AG04450 (cell line): ENCODE measurements around the gene ZSCAN30. TPM values are rescaled to one million over a fixed set of nuclear protein-coding genes. Genes with fewer than 3 reads are reported as not detected.

ENCODE experiments used
- CTCF ChIA-PET: fragments of 300-600, 350-600 bp; formaldehyde crosslinking; extraction: SDS; loops from one replicate; lab custom pipeline; 2022; ENCODE audit warnings: antibody characterized with exemption, inconsistent platforms; lab: Charles Lee
- POLR2A ChIA-PET: fragments of 350-600 bp; formaldehyde crosslinking; extraction: SDS; loops from one replicate; lab custom pipeline; 2021; ENCODE audit warnings: antibody characterized with exemption, inconsistent platforms; lab: Yijun Ruan, JAX
- DNase-seq: peaks from one replicate; pipeline ENCODE4 v3.0.0-alpha.2; 2011; ENCODE audit warnings: low read depth, low spot score
- H3K27ac ChIP-seq: one replicate; pipeline ENCODE4 v1.5.1; 2012; ENCODE audit warnings: low read depth, low read length, control low read depth
- H3K27me3 ChIP-seq: one replicate; pipeline ENCODE4 v1.6.0; 2012; ENCODE audit warnings: low read length; ENCODE audit not compliant: control insufficient read depth, insufficient read depth
- H3K4me3 ChIP-seq: 2 replicates; pipeline ENCODE4 v1.5.1; 2011; ENCODE audit warnings: mild to moderate bottlenecking, low read depth, low read length, control low read depth
- H3K9me3 ChIP-seq: 2 replicates; pipeline ENCODE4 v1.5.1; 2012; ENCODE audit warnings: low read length; ENCODE audit not compliant: control insufficient read depth, insufficient read depth
- CTCF ChIP-seq: IDR thresholded peaks from 2 replicates; pipeline ENCODE4 v1.5.1; 2011; ENCODE audit warnings: low read depth, low read length, control low read depth, inconsistent platforms
- polyA plus RNA-seq: library from polyadenylated mRNA; depleted of rRNA; stranded (reverse); fragments of >200 nt; gene quantifications from 2 replicates; pipeline ENCODE4 v1.2.3, GENCODE V29; 2011

ZSCAN30 gene
- polyA plus RNA-seq, 1 experiment = 14.4 TPM

- DNase-seq = no peak
- Histone ChIP-seq H3K4me3 (peak overlapping the region; percentile 89), H3K9me3 (peaks cover 3% of the 10 kb centered on the region), H3K27ac (no peak overlapping the region), H3K27me3 (no peaks in the 10 kb centered on the region)
- ChIA-PET POLR2A (no interaction called here), CTCF (no interaction called here)
- no peak for TF ChIP-seq CTCF
These were observed 1.1 kb upstream of the ZSCAN30 start for GRCh38 chr18:35291166-35291565.

GRCh38 chr18:35289727-35290093 lies 319 bp downstream of the ZSCAN30 start:
- CTCF ChIA-PET = interaction anchor here (2.4 kb wide), 1 partner anchor 58 kb away, joined by 7 read pairs; no protein-coding TSS in a partner anchor
- TF ChIP-seq CTCF = no peak
- no peaks in the 10 kb centered on the region for H3K27me3 ChIP-seq
- peaks cover 7% of the 10 kb centered on the region for H3K9me3 ChIP-seq
- peak overlapping the region; percentile 69 for H3K27ac ChIP-seq
- DNase-seq = no peak
- peak overlapping the region; percentile 89 for H3K4me3 ChIP-seq
- POLR2A ChIA-PET = interaction anchor here (1.0 to 1.8 kb wide), 4 partner anchors 16 to 49 kb away, joined by 3 to 12 read pairs (median 4); partner anchors contain the start of gene ZNF397

- no peak for DNase-seq
- no peaks in the 10 kb centered on the region for H3K27me3 ChIP-seq
- peaks cover 11% of the 10 kb centered on the region for H3K9me3 ChIP-seq
- POLR2A ChIA-PET = interaction anchor here (1.1 to 1.8 kb wide), 2 partner anchors 46 to 49 kb away, joined by 3 to 12 read pairs; partner anchors contain the start of gene ZNF397
- CTCF ChIA-PET = interaction anchor here (2.4 kb wide), 1 partner anchor 58 kb away, joined by 7 read pairs; no protein-coding TSS in a partner anchor
- no peak for TF ChIP-seq CTCF
- peak overlapping the region; percentile 22 for H3K27ac ChIP-seq
- H3K4me3 ChIP-seq = peak overlapping the region; percentile 89
These were observed 736 bp downstream of the ZSCAN30 start for GRCh38 chr18:35289293-35289692.

- ChIA-PET POLR2A (no interaction called here), CTCF (no interaction called here)
- Histone ChIP-seq H3K9me3 (peaks cover 22% of the 10 kb centered on the region), H3K4me3 (no peak overlapping the region), H3K27me3 (no peaks in the 10 kb centered on the region), H3K27ac (no peak overlapping the region)
- DNase-seq = no peak
- TF ChIP-seq CTCF = no peak
These were observed 5.2 kb downstream of the ZSCAN30 start for GRCh38 chr18:35284841-35285240.

- ChIA-PET CTCF (no interaction called here), POLR2A (no interaction called here)
- no peak for TF ChIP-seq CTCF
- no peaks in the 10 kb centered on the region for H3K27me3 ChIP-seq
- no peak overlapping the region for H3K4me3 ChIP-seq
- no peak overlapping the region for H3K27ac ChIP-seq
- no peak for DNase-seq
- H3K9me3 ChIP-seq = peaks cover 23% of the 10 kb centered on the region
These were observed 5.9 kb downstream of the ZSCAN30 start for GRCh38 chr18:35283923-35284794.
